Spleen (tissue), 11 donors: ENCODE measurements around the gene CACNG5. TPM values are rescaled to one million over a fixed set of nuclear protein-coding genes. Genes with fewer than 3 reads are reported as not detected.

Experiments used
- DNase-seq: peaks from one replicate; pipeline ENCODE4 v3.0.0-alpha.2; 2020
- H3K27ac ChIP-seq, 8 donors: fragments of 200-600 bp; sonication (generic) in 7 of 8; 1 replicate in 4 of 8; 2 replicates in 4 of 8; pipeline versions ENCODE4 v1.5.0 to v1.8.0; 2016 to 2021; ENCODE audit warnings: inconsistent platforms in 4 of 8, mild to moderate bottlenecking in 4 of 8, moderate library complexity in 1 of 8
- H3K27me3 ChIP-seq, 7 donors: fragments of 200-600 bp; sonication (generic) in 6 of 7; replicated peaks in 1 of 7; 1 replicate in 4 of 7; 2 replicates in 3 of 7; pipeline versions ENCODE4 v1.5.0 to v1.8.0; 2016 to 2021; ENCODE audit warnings: inconsistent platforms in 3 of 7, mild to moderate bottlenecking in 1 of 7
- H3K36me3 ChIP-seq, 6 donors: fragments of 200-600 bp; sonication (generic) in 5 of 6; 1 replicate in 4 of 6; 2 replicates in 2 of 6; pipeline versions ENCODE4 v1.5.0 to v1.8.0; 2016 to 2021; ENCODE audit warnings: inconsistent platforms in 2 of 6
- H3K4me1 ChIP-seq, 6 donors: fragments of 200-600 bp; sonication (generic) in 5 of 6; 1 replicate in 3 of 6; 2 replicates in 3 of 6; pipeline versions ENCODE4 v1.5.0 to v1.8.0; 2016 to 2021; ENCODE audit warnings: inconsistent platforms in 3 of 6
- H3K4me3 ChIP-seq, 8 donors: fragments of 200-600 bp; sonication (generic) in 7 of 8; 1 replicate in 4 of 8; 2 replicates in 4 of 8; pipeline versions ENCODE4 v1.5.0 to v1.8.0; 2016 to 2021; ENCODE audit warnings: inconsistent platforms in 4 of 8, mild to moderate bottlenecking in 4 of 8, moderate library complexity in 2 of 8
- H3K9me3 ChIP-seq, 8 donors: fragments of 200-600 bp; sonication (generic) in 7 of 8; 1 replicate in 4 of 8; 2 replicates in 4 of 8; pipeline versions ENCODE4 v1.5.0 to v1.8.0; 2016 to 2021; ENCODE audit warnings: inconsistent platforms in 4 of 8
- CTCF ChIP-seq, 11 experiments: fragments of 200-600 bp in 7 of 11; fragments of 450-650 bp in 4 of 11; sonication (generic) in 4 of 11; IDR thresholded peaks in 8 of 11; conservative IDR thresholded peaks in 3 of 11; 1 replicate in 7 of 11; 2 replicates in 4 of 11; pipeline versions ENCODE4 v1.4.0 to v1.8.0; 2016 to 2021; ENCODE audit warnings: antibody characterized with exemption in 11 of 11, inconsistent platforms in 4 of 11, mild to moderate bottlenecking in 1 of 11
- POLR2A ChIP-seq, 3 donors: fragments of 450-650 bp; IDR thresholded peaks; one replicate each; pipeline ENCODE4 v1.5.1; 2017; ENCODE audit warnings: antibody characterized with exemption in 3 of 3, mild to moderate bottlenecking in 1 of 3
- POLR2AphosphoS5 ChIP-seq, 3 donors: sonication (generic); formaldehyde crosslinking; IDR thresholded peaks; one replicate each; pipeline ENCODE4 v1.5.1; 2017; ENCODE audit warnings: antibody characterized with exemption in 3 of 3
- whole genome bisulfite sequencing, 5 donors: extraction: QIAGEN DNeasy Blood & Tissue Kit in 3 of 5; methylation state at CpG; one replicate each; pipeline versions ENCODE4 v1.1.5 to v1.1.7; 2013 to 2018; 5-methylcytosine and 5-hydroxymethylcytosine counted together
- intact Hi-C: fragments of 100-400 bp; cut with DNase I; formaldehyde crosslinking; loops from one replicate; pipeline ENCODE4 v1.15.0; 2023; ENCODE audit warnings: low total_unique reads
- polyA plus RNA-seq, 3 donors: library from polyadenylated mRNA; stranded (reverse); fragments of 200-250 nt; gene quantifications; one replicate each; pipeline ENCODE4 v1.2.1, GENCODE V29; 2013
- total RNA-seq, 7 donors: library from RNA; depleted of rRNA in 3 of 7; stranded (reverse); fragments of >200 nt in 3 of 7; fragmentation: NEBNext Ultra II Directional in 4 of 7; extraction: Animal tissue kit (Norgen Biotek cat#: 25700) in 4 of 7; gene quantifications; one replicate each; pipeline versions ENCODE4 v1.1.0 to v1.2.1, GENCODE V29; 2016 to 2021
- donor health status: healthy with polysubstance abuse.
- donor health status: DM: no; HTN: no; CAD: no; lungs with moderate emphysema.
- donor health status: DM: no; HTN: no; CAD: no.
- donor health status: Bipolar disorder and iron deficiency.
- donor health status: healthy.
- donor health status: DM: no; HTN: no; CAD: no.
- donor health status: DM: yes; HTN: yes; CAD: no.

Gene CACNG5
- total and polyA plus RNA-seq, 10 donors: 0.13 to 0.79 (median 0.54) TPM; not detected in 5

GRCh38 chr17:66817750-66818149 lies 17.2 kb upstream of the CACNG5 start:
- Histone ChIP-seq H3K4me1 (no peaks in the 10 kb centered on the region), H3K9me3 (peaks cover 0 to 24% (median 10%) of the 10 kb centered on the region in 8 donors), H3K36me3 (no peaks in the 10 kb centered on the region), H3K27me3 (no peaks in the 10 kb centered on the region), H3K27ac (no peak overlapping the region), H3K4me3 (no peak overlapping the region)
- intact Hi-C loops: no loop called here
- 86 to 100% (median 97%) methylated on average over 1 of the region's 1 CpG for WGBS, 5 donors
- DNase-seq: no peak
- TF ChIP-seq POLR2AphosphoS5 (IDR thresholded peaks at IDR 0.05) (no peak), CTCF (IDR thresholded peaks at IDR 0.05 in 8 of 11, conservative IDR thresholded peaks at IDR 0.05 in 3 of 11) (no peak), POLR2A (IDR thresholded peaks at IDR 0.05) (no peak)

GRCh38 chr17:66819466-66819865 lies 15.5 kb upstream of the CACNG5 start:
- Histone ChIP-seq H3K27ac (no peak overlapping the region), H3K36me3 (no peaks in the 10 kb centered on the region), H3K27me3 (peaks cover 0 to 11% (median 0%) of the 10 kb centered on the region in 7 donors), H3K9me3 (peaks cover 0 to 24% (median 10%) of the 10 kb centered on the region in 8 donors), H3K4me3 (no peak overlapping the region), H3K4me1 (no peaks in the 10 kb centered on the region)
- intact Hi-C loops: no loop called here
- WGBS, 5 donors: 68 to 81% (median 74%) methylated on average over 6 of the region's 6 CpGs
- DNase-seq: no peak
- no peak for TF ChIP-seq POLR2A (IDR thresholded peaks at IDR 0.05)
- no peak for TF ChIP-seq CTCF (IDR thresholded peaks at IDR 0.05 in 8 of 11, conservative IDR thresholded peaks at IDR 0.05 in 3 of 11)
- TF ChIP-seq POLR2AphosphoS5 (IDR thresholded peaks at IDR 0.05): no peak

- Histone ChIP-seq H3K9me3 (peaks cover 0 to 22% (median 10%) of the 10 kb centered on the region in 8 donors), H3K27me3 (peaks cover 0 to 24% (median 0%) of the 10 kb centered on the region in 7 donors), H3K36me3 (no peaks in the 10 kb centered on the region), H3K4me3 (no peak overlapping the region), H3K4me1 (no peaks in the 10 kb centered on the region), H3K27ac (no peak overlapping the region)
- DNase-seq: no peak
- TF ChIP-seq POLR2A (IDR thresholded peaks at IDR 0.05) (no peak), POLR2AphosphoS5 (IDR thresholded peaks at IDR 0.05) (no peak), CTCF (IDR thresholded peaks at IDR 0.05 in 8 of 11, conservative IDR thresholded peaks at IDR 0.05 in 3 of 11) (no peak)
- intact Hi-C loops: no loop called here
- WGBS, 5 donors: 75 to 80% (median 77%) methylated on average over 7 to 8 of the region's 8 CpGs
Measured at GRCh38 chr17:66822009-66822408, 12.9 kb upstream of the CACNG5 start.

GRCh38 chr17:66826856-66827255 lies 8.1 kb upstream of the CACNG5 start:
- no peaks in the 10 kb centered on the region for H3K4me1 ChIP-seq
- WGBS, 5 donors: 65 to 72% (median 68%) methylated on average over 6 of the region's 6 CpGs
- intact Hi-C loops: no loop called here
- no peaks in the 10 kb centered on the region for H3K9me3 ChIP-seq
- H3K4me3 ChIP-seq: no peak overlapping the region
- H3K36me3 ChIP-seq: no peaks in the 10 kb centered on the region
- no peak overlapping the region for H3K27ac ChIP-seq
- no peak for DNase-seq
- H3K27me3 ChIP-seq: peaks cover 0 to 68% (median 20%) of the 10 kb centered on the region in 7 donors
- TF ChIP-seq POLR2A (IDR thresholded peaks at IDR 0.05) (no peak), POLR2AphosphoS5 (IDR thresholded peaks at IDR 0.05) (no peak), CTCF (IDR thresholded peaks at IDR 0.05 in 8 of 11, conservative IDR thresholded peaks at IDR 0.05 in 3 of 11) (no peak)
